HG02623 (cell line): ENCODE data around the gene NPNT.

Experiments used
- ATAC-seq: cut with Tn5 transposase; IDR thresholded peaks from one replicate; pipeline ENCODE4 v1.9.1; 2021; ENCODE audit warnings: moderate library complexity; ENCODE audit not compliant: unreplicated experiment

Gene NPNT

GRCh38 chr4:106017975-106018374, 122.7 kb downstream of the NPNT start:
- no peak for ATAC-seq

- no peak for ATAC-seq
Measured at GRCh38 chr4:106019771-106020170, 124.5 kb downstream of the NPNT start.
